Thyroid gland (tissue), 4 donors: ENCODE results near the gene TMEM198. TPM values are rescaled to one million over a fixed set of nuclear protein-coding genes. Genes with fewer than 3 reads are reported as not detected.

Experiments
- DNase-seq, 2 donors: peaks; one replicate each; pipeline ENCODE4 v3.0.0-alpha.2; 2019
- H3K27ac ChIP-seq, 3 donors: fragments of 200-600 bp; sonication (generic); 1 replicate in 2 of 3; 2 replicates in 1 of 3; pipeline ENCODE4 v1.5.1; 2016 to 2019; ENCODE audit warnings: mild to moderate bottlenecking in 1 of 3, moderate library complexity in 1 of 3
- H3K27me3 ChIP-seq: fragments of 200-600 bp; sonication (generic); one replicate; pipeline ENCODE4 v1.5.1; 2019
- H3K36me3 ChIP-seq, 2 donors: fragments of 200-600 bp; sonication (generic); one replicate each; pipeline ENCODE4 v1.5.1; 2016 to 2019
- H3K4me1 ChIP-seq, 2 donors: fragments of 200-600 bp; sonication (generic); one replicate each; pipeline ENCODE4 v1.5.1; 2017 to 2019
- H3K4me3 ChIP-seq, 3 donors: fragments of 200-600 bp; sonication (generic); replicated peaks in 1 of 3; 1 replicate in 2 of 3; 2 replicates in 1 of 3; pipeline ENCODE4 v1.5.1; 2016; ENCODE audit warnings: mild to moderate bottlenecking in 1 of 3
- H3K9me3 ChIP-seq: fragments of 200-600 bp; sonication (generic); one replicate; pipeline ENCODE4 v1.5.1; 2017
- CTCF ChIP-seq, 6 experiments: fragments of 200-600 bp in 3 of 6; fragments of 450-650 bp in 3 of 6; sonication (generic) in 3 of 6; IDR thresholded peaks; one replicate each; pipeline ENCODE4 v1.5.1; 2016 to 2019; ENCODE audit warnings: antibody characterized with exemption in 6 of 6, mild to moderate bottlenecking in 2 of 6, inconsistent platforms in 1 of 6, moderate library complexity in 1 of 6
- POLR2A ChIP-seq, 2 donors: fragments of 450-650 bp; IDR thresholded peaks; one replicate each; pipeline ENCODE4 v1.6.1; 2017; ENCODE audit warnings: antibody characterized with exemption in 2 of 2, mild to moderate bottlenecking in 2 of 2, moderate library complexity in 1 of 2
- WGBS, 2 donors: methylation state at CpG; one replicate each; pipeline ENCODE4 v1.1.5; 2017; 5-methylcytosine and 5-hydroxymethylcytosine counted together
- intact Hi-C: fragments of 100-400 bp; cut with DNase I; formaldehyde crosslinking; loops from one replicate; pipeline ENCODE4 v1.15.1; 2023
- total RNA-seq, 4 donors: library from RNA; depleted of rRNA; stranded (reverse); fragments of >200 nt; gene quantifications; one replicate each; pipeline ENCODE4 v1.2.3, GENCODE V29; 2016

Gene TMEM198
- total RNA-seq, 4 donors from 2014 or later: 4.6 to 10.9 (median 5.4) TPM

- peak overlapping the region in 1 of 3 donors; percentile 73 for H3K4me3 ChIP-seq
- 21 to 25% methylated on average over 20 to 25 of the region's 61 CpGs for WGBS, 2 donors
- intact Hi-C loops: loop anchor here (5.0 kb wide), 1 partner anchor 110 kb away; the partner anchor contains the start of gene DNPEP
Measured at GRCh38 chr2:219496825-219497494, 46.9 kb upstream of the TMEM198 start.

GRCh38 chr2:219497495-219498279 lies 46.1 kb upstream of the TMEM198 start:
- Histone ChIP-seq H3K4me3 (peak overlapping the region; percentile 23 to 73 (median 36)), H3K27me3 (no peaks in the 10 kb centered on the region), H3K4me1 (peaks cover 24 to 26% of the 10 kb centered on the region in 2 donors), H3K9me3 (no peaks in the 10 kb centered on the region), H3K36me3 (no peaks in the 10 kb centered on the region), H3K27ac (peak overlapping the region; percentile 70 to 98 (median 91))
- DNase-seq: peak; percentile 87 to 91
- intact Hi-C loops: loop anchor here (5.0 kb wide), 1 partner anchor 110 kb away; the partner anchor contains the start of gene DNPEP
- 5 to 10% methylated on average over 6 to 21 of the region's 59 CpGs for WGBS, 2 donors
- TF ChIP-seq POLR2A (IDR thresholded peaks at IDR 0.05) (peak in 1 of 2 donors; percentile 55), CTCF (IDR thresholded peaks at IDR 0.05) (no peak)

More at GRCh38 chr2:219496825-219497494, 46.9 kb upstream of the TMEM198 start:
- TF ChIP-seq CTCF (IDR thresholded peaks at IDR 0.05): no peak
- TF ChIP-seq POLR2A (IDR thresholded peaks at IDR 0.05): no peak
- H3K36me3 ChIP-seq: no peaks in the 10 kb centered on the region
- H3K4me1 ChIP-seq: peaks cover 24 to 26% of the 10 kb centered on the region in 2 donors
- peak; percentile 66 for DNase-seq
- no peaks in the 10 kb centered on the region for H3K27me3 ChIP-seq
- H3K9me3 ChIP-seq: no peaks in the 10 kb centered on the region
- H3K27ac ChIP-seq: peak overlapping the region in 1 of 3 donors; percentile 98

- Histone ChIP-seq H3K4me3 (peak within 1 kb of the TSS; percentile 36 to 73 (median 67)), H3K27ac (peak within 1 kb of the TSS; percentile 70 to 98 (median 91)), H3K9me3 (no peaks in the 10 kb centered on the region), H3K4me1 (peaks cover 24 to 26% of the 10 kb centered on the region in 2 donors), H3K27me3 (no peaks in the 10 kb centered on the region), H3K36me3 (no peaks in the 10 kb centered on the region)
- DNase-seq: peak; percentile 96 to 97
- peak in 2 of 6 experiments; percentile 8 to 22 for TF ChIP-seq CTCF (IDR thresholded peaks at IDR 0.05)
- peak in 1 of 2 donors; percentile 80 for TF ChIP-seq POLR2A (IDR thresholded peaks at IDR 0.05)
- 0 to 1% methylated on average over 48 to 49 of the region's 49 CpGs for WGBS, 2 donors
- intact Hi-C loops: loop anchor here (5.0 kb wide), 1 partner anchor 111 kb away; the partner anchor contains the start of gene DNPEP
Measured at GRCh38 chr2:219498280-219499057, 45.4 kb upstream of the TMEM198 start, which contains the start of gene GMPPA. GMPPA (plus strand) TSS chr2:219498891; CDS start chr2:219499976, 1,085 bp downstream.

DNA sequence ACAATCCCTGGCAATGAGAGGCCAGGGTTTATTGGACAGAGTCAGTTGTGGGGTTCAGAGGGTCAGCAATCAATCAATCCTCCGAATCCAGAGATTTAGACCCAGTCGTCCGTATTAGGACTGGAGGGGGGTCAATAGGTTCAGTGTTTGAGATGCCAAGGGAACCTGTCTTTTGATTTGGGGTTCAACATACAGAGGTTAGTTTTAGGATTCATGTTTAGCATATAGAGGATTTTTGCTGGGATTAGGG lies 44.8 kb upstream of the TMEM198 start:
- Histone ChIP-seq H3K4me3 (peak overlapping the region; percentile 33 to 67 (median 50)), H3K9me3 (no peaks in the 10 kb centered on the region), H3K27ac (peak overlapping the region in 2 of 3 donors; percentile 91 to 98), H3K4me1 (peaks cover 24 to 26% of the 10 kb centered on the region in 2 donors), H3K27me3 (no peaks in the 10 kb centered on the region), H3K36me3 (peaks cover 2 to 3% of the 10 kb centered on the region in 2 donors)
- no peak for DNase-seq
- TF ChIP-seq POLR2A (IDR thresholded peaks at IDR 0.05): no peak
- TF ChIP-seq CTCF (IDR thresholded peaks at IDR 0.05): no peak
- intact Hi-C loops: loop anchor here (5.0 kb wide), 1 partner anchor 112 kb away; the partner anchor contains the start of gene DNPEP
- 0% methylated on average over 3 of the region's 3 CpGs for WGBS, 2 donors
